Measurements from ENCODE around the gene RSPO1.

RSPO1 gene

DNA sequence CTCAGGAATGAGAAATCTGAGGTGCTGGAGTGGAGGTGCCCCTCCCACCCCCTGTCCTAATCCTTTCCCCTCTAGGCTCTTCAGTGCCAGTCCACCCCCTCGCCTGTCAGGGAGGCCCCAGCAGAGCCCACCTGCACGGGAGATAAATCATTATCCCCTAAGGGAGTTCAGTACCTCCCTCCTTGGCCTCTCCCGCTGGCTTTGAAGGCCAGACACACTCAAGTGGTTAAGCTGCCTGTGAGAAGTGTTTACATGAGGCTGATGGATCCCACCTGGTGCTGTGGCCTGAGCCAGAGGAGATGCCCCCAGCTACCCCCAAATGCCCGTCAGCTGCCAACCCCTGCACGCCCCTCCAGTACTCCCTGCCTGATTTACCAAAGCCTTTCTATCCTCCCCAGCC is 3.7 kb downstream of the RSPO1 start:
- Histone ChIP-seq H3K27ac (ENCODE audit: low read length) (no peak overlapping the region), H3K9me3 (ENCODE audit: control insufficient read depth, low read depth, low read length) (no peaks in the 10 kb centered on the region), H3K27me3 (ENCODE audit: control insufficient read depth, insufficient read depth, low read length) (peaks cover 97% of the 10 kb centered on the region), H3K9ac (ENCODE audit: low read length) (no peak overlapping the region), H3K36me3 (ENCODE audit: control insufficient read depth, low read depth, low read length) (no peaks in the 10 kb centered on the region), H3K4me3 (ENCODE audit: low read length) (no peak overlapping the region), H3K4me1 (ENCODE audit: control insufficient read depth, low read depth, low read length) (peaks cover 5% of the 10 kb centered on the region)

DNA sequence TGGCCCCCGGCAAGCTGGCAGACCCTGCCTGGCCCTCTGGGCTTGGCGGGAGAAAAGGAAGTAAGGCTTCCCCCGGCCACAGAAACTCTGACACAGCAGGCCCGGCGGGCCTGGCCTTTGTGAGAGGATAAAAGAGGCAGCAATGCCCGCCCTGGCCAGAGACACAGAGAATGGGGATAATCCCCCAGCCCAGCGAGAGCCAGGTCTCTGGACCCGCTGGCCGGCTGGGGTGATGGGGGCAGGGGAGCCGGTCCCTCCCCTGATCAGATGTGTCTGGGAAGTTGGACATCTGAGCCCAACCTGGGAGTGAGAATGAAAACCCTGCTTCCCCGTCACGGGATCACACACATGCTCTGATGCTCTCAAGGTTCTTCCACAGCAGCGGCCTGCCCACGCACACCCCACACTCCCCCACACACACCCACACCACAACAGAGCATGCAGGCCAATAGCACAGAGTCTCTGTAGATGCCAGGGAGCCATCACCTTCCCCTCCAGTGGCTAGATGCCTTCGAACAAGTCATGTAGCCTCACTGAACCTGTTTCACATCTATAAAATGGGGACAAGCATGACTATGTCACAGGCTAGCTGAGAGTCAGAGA is 4.2 kb downstream of the RSPO1 start:
- H3K27ac ChIP-seq (ENCODE audit: low read length) = no peak overlapping the region
- no peak overlapping the region for H3K4me3 ChIP-seq (ENCODE audit: low read length)
- no peaks in the 10 kb centered on the region for H3K9me3 ChIP-seq (ENCODE audit: control insufficient read depth, low read depth, low read length)
- H3K4me1 ChIP-seq (ENCODE audit: control insufficient read depth, low read depth, low read length) = peaks cover 5% of the 10 kb centered on the region
- peaks cover 92% of the 10 kb centered on the region for H3K27me3 ChIP-seq (ENCODE audit: control insufficient read depth, insufficient read depth, low read length)
- no peak overlapping the region for H3K9ac ChIP-seq (ENCODE audit: low read length)
- H3K36me3 ChIP-seq (ENCODE audit: control insufficient read depth, low read depth, low read length) = no peaks in the 10 kb centered on the region

DNA sequence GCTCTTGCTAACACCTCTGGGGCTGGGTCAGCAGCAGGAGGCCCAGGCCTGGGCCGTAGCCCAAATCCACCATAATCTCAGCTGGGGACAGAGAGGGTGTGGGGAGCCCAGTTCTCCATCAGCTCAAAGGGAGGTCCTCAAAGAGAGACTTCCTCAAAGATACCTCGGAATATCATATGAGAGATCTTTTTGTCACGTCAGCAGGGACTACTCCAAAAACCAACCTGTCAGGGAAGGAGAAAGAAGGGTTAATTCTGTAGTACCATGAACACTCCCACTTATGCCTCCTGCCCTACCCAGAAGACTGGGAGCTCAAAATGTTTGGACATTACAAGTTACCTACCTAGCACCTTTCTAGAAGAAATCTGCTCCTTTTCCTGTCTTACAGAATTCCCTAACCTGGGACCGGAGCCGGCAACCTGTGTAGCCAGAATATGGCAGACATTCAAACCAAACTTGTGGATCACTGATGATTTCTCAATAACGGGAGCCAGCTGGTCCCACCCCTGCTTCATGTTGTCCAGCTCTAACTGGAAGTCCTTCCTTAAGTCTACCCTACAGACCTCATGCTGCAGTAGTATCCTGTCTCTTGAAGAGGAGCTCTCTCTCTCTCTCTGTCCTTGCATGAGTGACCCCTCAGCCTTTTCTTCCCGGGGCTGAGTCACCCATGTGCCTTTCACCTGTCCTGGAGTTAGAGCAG is 4.8 kb downstream of the RSPO1 start:
- H3K36me3 ChIP-seq (ENCODE audit: control insufficient read depth, low read depth, low read length) = no peaks in the 10 kb centered on the region
- H3K27ac ChIP-seq (ENCODE audit: low read length) = no peak overlapping the region
- H3K4me1 ChIP-seq (ENCODE audit: control insufficient read depth, low read depth, low read length) = peaks cover 5% of the 10 kb centered on the region
- peaks cover 87% of the 10 kb centered on the region for H3K27me3 ChIP-seq (ENCODE audit: control insufficient read depth, insufficient read depth, low read length)
- no peaks in the 10 kb centered on the region for H3K9me3 ChIP-seq (ENCODE audit: control insufficient read depth, low read depth, low read length)
- no peak overlapping the region for H3K9ac ChIP-seq (ENCODE audit: low read length)
- H3K4me3 ChIP-seq (ENCODE audit: low read length) = no peak overlapping the region

DNA sequence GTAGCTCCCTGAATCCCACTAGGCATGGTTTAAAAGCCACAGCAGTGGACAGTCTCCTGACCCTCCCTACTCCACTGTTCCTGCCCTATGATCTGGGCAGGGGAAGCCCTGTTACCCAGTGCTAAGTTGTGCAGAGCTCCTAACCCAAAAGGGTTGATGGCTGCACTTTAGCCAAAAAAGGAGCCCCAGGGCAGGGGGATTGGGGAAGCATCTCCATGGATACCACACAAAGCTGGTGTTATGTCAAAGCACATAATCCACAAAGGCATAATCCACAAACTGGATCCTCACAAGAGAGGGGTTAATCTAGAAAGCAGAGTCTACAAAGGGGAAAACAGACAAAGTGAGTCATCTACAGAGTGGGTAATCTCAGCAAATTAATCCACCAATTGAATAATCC is 5.7 kb downstream of the RSPO1 start:
- H3K9me3 ChIP-seq (ENCODE audit: control insufficient read depth, low read depth, low read length) = no peaks in the 10 kb centered on the region
- H3K36me3 ChIP-seq (ENCODE audit: control insufficient read depth, low read depth, low read length) = no peaks in the 10 kb centered on the region
- H3K4me3 ChIP-seq (ENCODE audit: low read length) = no peak overlapping the region
- no peak overlapping the region for H3K9ac ChIP-seq (ENCODE audit: low read length)
- no peak overlapping the region for H3K27ac ChIP-seq (ENCODE audit: low read length)
- peaks cover 81% of the 10 kb centered on the region for H3K27me3 ChIP-seq (ENCODE audit: control insufficient read depth, insufficient read depth, low read length)
- H3K4me1 ChIP-seq (ENCODE audit: control insufficient read depth, low read depth, low read length) = peaks cover 5% of the 10 kb centered on the region

DNA sequence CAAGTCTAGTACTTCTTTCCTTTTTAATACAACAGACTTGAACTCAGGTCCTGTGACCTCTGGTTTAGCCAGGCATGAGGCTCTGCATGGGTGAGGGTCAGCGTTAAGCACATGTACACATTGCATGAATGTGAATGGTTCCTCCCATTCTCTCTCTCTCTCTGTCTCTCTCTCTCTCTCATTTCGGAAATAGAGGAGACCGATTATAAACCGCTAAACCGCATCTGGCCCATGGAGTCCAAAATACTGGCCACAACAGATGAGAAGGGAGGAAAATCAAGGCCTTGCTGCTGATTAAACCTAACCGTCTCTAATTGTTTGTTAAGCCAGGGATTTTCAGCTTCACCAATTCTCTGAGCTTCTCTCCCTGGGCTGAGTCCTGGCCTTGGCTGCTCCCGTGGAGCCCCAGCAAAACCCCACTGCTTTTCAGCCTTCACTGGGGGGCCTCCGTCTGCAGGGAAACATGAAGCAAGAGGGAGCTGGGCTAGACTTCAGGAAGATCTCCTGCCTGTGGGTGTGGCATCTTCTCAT is 6.6 kb downstream of the RSPO1 start:
- Histone ChIP-seq H3K4me3 (ENCODE audit: low read length) (no peak overlapping the region), H3K27me3 (ENCODE audit: control insufficient read depth, insufficient read depth, low read length) (peaks cover 73% of the 10 kb centered on the region), H3K9ac (ENCODE audit: low read length) (no peak overlapping the region), H3K27ac (ENCODE audit: low read length) (no peak overlapping the region), H3K4me1 (ENCODE audit: control insufficient read depth, low read depth, low read length) (peaks cover 5% of the 10 kb centered on the region), H3K36me3 (ENCODE audit: control insufficient read depth, low read depth, low read length) (no peaks in the 10 kb centered on the region), H3K9me3 (ENCODE audit: control insufficient read depth, low read depth, low read length) (no peaks in the 10 kb centered on the region)

DNA sequence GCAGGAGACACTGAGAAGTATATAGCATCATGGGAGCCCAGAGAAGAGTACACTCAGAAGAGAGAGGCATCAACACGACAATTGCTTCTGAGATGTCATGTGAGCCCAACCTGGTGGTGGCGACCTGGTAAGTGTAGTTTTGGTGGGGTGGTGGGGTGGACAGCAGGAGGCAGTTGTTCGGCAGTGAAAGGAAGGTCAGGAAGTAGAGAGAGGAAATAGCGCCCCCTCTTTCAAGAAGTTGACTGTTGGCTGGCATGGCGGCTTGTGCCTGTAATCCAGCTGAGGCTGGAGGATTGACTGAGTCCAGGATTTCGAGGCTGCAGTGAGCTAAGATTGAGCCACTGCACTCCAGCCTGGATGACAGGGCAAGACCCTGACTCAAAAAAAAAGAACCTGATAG is 12.6 kb downstream of the RSPO1 start:
- Histone ChIP-seq H3K27me3 (ENCODE audit: control insufficient read depth, insufficient read depth, low read length) (peaks cover 36% of the 10 kb centered on the region), H3K36me3 (ENCODE audit: control insufficient read depth, low read depth, low read length) (no peaks in the 10 kb centered on the region), H3K9me3 (ENCODE audit: control insufficient read depth, low read depth, low read length) (no peaks in the 10 kb centered on the region), H3K4me3 (ENCODE audit: low read length) (no peak overlapping the region), H3K9ac (ENCODE audit: low read length) (no peak overlapping the region), H3K4me1 (ENCODE audit: control insufficient read depth, low read depth, low read length) (no peaks in the 10 kb centered on the region), H3K27ac (ENCODE audit: low read length) (no peak overlapping the region)

DNA sequence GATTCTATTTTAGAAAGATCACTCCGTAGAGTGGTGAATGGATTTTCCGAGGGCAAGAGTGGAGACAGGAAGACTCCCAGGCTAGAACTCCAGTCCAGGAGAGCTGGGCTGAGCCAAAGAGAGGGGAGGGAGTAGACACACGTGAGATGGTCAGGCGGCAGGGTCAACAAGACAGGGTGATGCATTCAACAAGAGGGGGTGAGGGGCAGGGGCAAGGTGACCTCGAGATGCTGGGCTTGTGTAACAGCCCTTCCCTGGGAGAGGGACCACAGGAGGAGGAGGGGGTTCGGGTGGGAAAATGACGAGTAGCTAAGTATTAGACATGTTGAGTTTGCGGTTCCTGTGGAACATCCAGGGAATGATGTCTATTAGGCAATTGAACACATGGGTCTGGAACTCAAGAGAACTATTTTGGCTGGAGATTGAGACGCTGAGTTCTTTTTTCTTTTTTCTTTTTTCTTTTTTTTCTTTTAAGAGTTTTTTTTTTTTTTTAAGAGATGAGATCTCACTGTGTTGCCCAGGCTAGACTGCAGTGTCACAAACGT is 13.3 kb downstream of the RSPO1 start:
- Histone ChIP-seq H3K4me1 (ENCODE audit: control insufficient read depth, low read depth, low read length) (no peaks in the 10 kb centered on the region), H3K27me3 (ENCODE audit: control insufficient read depth, insufficient read depth, low read length) (peaks cover 36% of the 10 kb centered on the region), H3K27ac (ENCODE audit: low read length) (no peak overlapping the region), H3K9me3 (ENCODE audit: control insufficient read depth, low read depth, low read length) (no peaks in the 10 kb centered on the region), H3K36me3 (ENCODE audit: control insufficient read depth, low read depth, low read length) (no peaks in the 10 kb centered on the region), H3K4me3 (ENCODE audit: low read length) (no peak overlapping the region), H3K9ac (ENCODE audit: low read length) (no peak overlapping the region)

DNA sequence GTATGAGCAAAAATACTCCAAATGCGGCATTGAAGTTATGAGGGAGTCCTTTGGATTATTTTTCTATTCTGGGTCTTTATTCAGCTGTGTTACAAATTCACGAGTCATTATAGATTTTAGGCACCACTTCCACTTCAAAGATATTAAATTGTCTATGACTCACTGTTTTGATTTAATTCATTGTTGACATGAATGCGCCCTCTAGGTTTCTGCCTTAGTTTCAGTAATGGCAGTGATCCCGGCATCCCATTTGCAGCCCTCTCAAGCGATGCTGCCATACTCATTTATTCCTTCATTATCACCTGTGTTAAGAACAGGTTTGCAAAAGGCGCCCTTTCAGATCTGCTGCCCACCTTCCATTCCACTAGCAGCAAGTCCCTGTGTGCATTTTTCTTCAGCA is 14.0 kb downstream of the RSPO1 start:
- H3K4me1 ChIP-seq (ENCODE audit: control insufficient read depth, low read depth, low read length) = no peaks in the 10 kb centered on the region
- no peaks in the 10 kb centered on the region for H3K36me3 ChIP-seq (ENCODE audit: control insufficient read depth, low read depth, low read length)
- no peak overlapping the region for H3K4me3 ChIP-seq (ENCODE audit: low read length)
- H3K27ac ChIP-seq (ENCODE audit: low read length) = no peak overlapping the region
- H3K27me3 ChIP-seq (ENCODE audit: control insufficient read depth, insufficient read depth, low read length) = peaks cover 36% of the 10 kb centered on the region
- H3K9ac ChIP-seq (ENCODE audit: low read length) = no peak overlapping the region
- no peaks in the 10 kb centered on the region for H3K9me3 ChIP-seq (ENCODE audit: control insufficient read depth, low read depth, low read length)

DNA sequence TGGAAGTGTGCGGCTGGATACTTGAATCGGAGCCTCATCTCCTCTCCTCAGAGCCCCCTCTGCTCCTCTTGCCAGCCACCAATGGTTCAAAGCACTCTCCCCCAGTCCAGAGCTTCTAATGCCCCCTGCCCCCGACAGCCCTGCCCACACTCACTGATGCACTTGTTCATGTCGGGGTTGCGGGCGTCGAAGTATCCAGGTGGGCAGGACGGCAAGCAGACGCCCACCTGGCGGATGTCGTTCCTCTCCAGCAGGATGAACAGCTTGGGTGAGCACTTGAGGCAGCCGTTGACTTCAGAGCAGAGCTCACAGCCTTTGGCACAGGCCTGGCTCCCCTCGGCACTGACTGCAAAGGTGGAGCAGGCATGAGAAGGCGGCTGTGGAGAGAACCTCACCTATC is 18.4 kb downstream of the RSPO1 start:
- Histone ChIP-seq H3K9me3 (ENCODE audit: control insufficient read depth, low read depth, low read length) (no peaks in the 10 kb centered on the region), H3K9ac (ENCODE audit: low read length) (no peak overlapping the region), H3K27me3 (ENCODE audit: control insufficient read depth, insufficient read depth, low read length) (peaks cover 18% of the 10 kb centered on the region), H3K27ac (ENCODE audit: low read length) (no peak overlapping the region), H3K36me3 (ENCODE audit: control insufficient read depth, low read depth, low read length) (no peaks in the 10 kb centered on the region), H3K4me3 (ENCODE audit: low read length) (no peak overlapping the region), H3K4me1 (ENCODE audit: control insufficient read depth, low read depth, low read length) (no peaks in the 10 kb centered on the region)

DNA sequence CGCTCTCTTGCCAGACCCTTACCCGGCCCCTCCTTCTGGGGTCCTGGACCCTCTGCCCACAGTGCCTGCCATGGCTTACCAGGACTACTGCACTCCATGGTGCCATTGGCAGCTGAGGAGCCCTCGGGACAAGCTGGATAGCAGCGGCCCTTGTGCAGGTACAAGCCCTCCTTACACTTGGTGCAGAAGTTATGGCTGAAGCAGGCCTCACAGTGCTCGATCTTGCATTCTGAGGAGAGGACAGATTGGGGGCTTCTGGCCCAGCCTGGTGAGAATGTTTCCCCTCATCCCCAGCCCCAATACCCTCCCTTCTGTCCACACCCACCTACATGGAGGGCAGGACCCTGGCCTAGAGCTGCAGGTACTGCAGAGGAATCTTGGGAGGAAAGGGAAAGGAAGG is 20.6 kb downstream of the RSPO1 start:
- Histone ChIP-seq H3K27me3 (ENCODE audit: control insufficient read depth, insufficient read depth, low read length) (peaks cover 19% of the 10 kb centered on the region), H3K27ac (ENCODE audit: low read length) (no peak overlapping the region), H3K36me3 (ENCODE audit: control insufficient read depth, low read depth, low read length) (no peaks in the 10 kb centered on the region), H3K9me3 (ENCODE audit: control insufficient read depth, low read depth, low read length) (no peaks in the 10 kb centered on the region), H3K4me3 (ENCODE audit: low read length) (no peak overlapping the region), H3K9ac (ENCODE audit: low read length) (no peak overlapping the region), H3K4me1 (ENCODE audit: control insufficient read depth, low read depth, low read length) (no peaks in the 10 kb centered on the region)

DNA sequence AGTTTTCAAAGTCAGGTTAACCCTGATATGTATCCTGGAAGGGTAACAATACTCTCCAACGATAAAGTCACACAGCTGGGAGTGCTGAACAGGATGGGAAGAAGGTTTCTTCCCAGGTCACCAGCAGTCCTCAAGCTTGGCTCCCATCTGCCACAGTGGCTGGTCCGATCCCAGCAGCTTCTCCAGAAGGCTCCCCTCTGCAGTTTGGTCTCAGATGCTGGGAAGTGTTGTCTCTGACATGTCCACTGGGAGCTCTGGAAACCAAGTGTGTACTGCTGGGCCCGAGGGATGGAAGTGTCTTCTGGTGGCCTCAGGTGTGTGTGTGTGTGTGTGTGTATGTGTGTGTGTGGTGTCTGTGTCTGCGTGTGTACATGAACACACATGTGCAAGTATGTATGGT is 22.5 kb downstream of the RSPO1 start:
- Histone ChIP-seq H3K27ac (ENCODE audit: low read length) (no peak overlapping the region), H3K4me1 (ENCODE audit: control insufficient read depth, low read depth, low read length) (no peaks in the 10 kb centered on the region), H3K36me3 (ENCODE audit: control insufficient read depth, low read depth, low read length) (no peaks in the 10 kb centered on the region), H3K9me3 (ENCODE audit: control insufficient read depth, low read depth, low read length) (no peaks in the 10 kb centered on the region), H3K4me3 (ENCODE audit: low read length) (no peak overlapping the region), H3K27me3 (ENCODE audit: control insufficient read depth, insufficient read depth, low read length) (peaks cover 38% of the 10 kb centered on the region), H3K9ac (ENCODE audit: low read length) (no peak overlapping the region)

DNA sequence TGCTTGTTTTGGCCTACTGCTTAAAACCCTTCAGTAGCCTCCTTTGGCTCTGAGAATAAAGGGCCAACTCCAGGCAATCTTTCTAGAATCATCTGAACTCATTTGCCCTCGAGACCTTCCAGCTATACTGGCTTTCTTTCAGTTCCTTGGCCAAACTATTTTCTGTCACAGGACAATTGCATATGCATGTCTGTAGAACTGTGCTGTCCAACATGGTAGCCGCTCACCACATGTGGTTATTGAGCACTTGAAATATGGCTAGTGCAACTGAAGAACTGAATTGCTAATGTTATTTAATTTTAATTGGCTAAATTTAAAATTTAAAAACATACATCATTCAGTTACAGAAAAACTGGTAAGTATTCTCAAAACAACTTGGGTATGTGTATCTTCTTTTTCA is 24.7 kb downstream of the RSPO1 start:
- no peak overlapping the region for H3K4me3 ChIP-seq (ENCODE audit: low read length)
- no peaks in the 10 kb centered on the region for H3K4me1 ChIP-seq (ENCODE audit: control insufficient read depth, low read depth, low read length)
- H3K27me3 ChIP-seq (ENCODE audit: control insufficient read depth, insufficient read depth, low read length) = peaks cover 29% of the 10 kb centered on the region
- H3K9me3 ChIP-seq (ENCODE audit: control insufficient read depth, low read depth, low read length) = no peaks in the 10 kb centered on the region
- H3K9ac ChIP-seq (ENCODE audit: low read length) = no peak overlapping the region
- no peaks in the 10 kb centered on the region for H3K36me3 ChIP-seq (ENCODE audit: control insufficient read depth, low read depth, low read length)
- H3K27ac ChIP-seq (ENCODE audit: low read length) = no peak overlapping the region
